Measurements from ENCODE around the gene PSD4. TPM values are rescaled to one million over a fixed set of nuclear protein-coding genes. Genes with fewer than 3 reads are reported as not detected.

PSD4 gene
- total and polyA plus RNA-seq, 2 of the 8 experiments (the other 6 are each of a cell fraction or from before 2014, with no cell fraction given) = 0.53 to 1.2 TPM

DNA sequence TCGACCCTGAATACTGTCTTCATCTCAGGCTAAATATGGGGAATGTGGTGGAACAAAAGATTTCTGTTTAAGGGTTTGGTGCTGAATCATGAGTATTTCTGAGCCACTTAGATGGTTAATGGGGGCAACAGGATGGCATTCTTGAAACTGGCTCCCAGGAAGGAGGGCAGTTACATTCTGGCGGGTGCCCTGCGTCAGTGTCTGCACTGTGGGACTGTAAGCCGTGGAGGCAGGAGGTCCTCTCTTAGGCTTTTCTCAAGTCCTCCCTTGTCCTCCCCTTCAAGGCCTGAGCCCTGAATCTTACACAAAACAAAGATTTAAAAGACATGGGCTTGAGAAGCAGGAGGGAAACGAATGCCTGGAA is 45.7 kb downstream of the PSD4 start:
- FAIRE-seq (no peak), DNase-seq (ENCODE audit: low read depth in 1 of 2, low spot score in 2 of 2) (no peak)
- Histone ChIP-seq H3K4ac (replicated peaks; ENCODE audit: insufficient read length, low read depth, low read length) (no peak overlapping the region), H4K20me1 (replicated peaks in 1 of 2; ENCODE audit: control insufficient read depth in 1 of 2, insufficient read depth in 2 of 2, low read length in 2 of 2) (no peaks in the 10 kb centered on the region), H3K23me2 (ENCODE audit: low read depth, low read length) (no peaks in the 10 kb centered on the region; the same call in 1 of the 2 replicates), H3K4me1 (replicated peaks in 1 of 4; ENCODE audit: control insufficient read depth in 3 of 4, insufficient read depth in 4 of 4, low read length in 3 of 4) (peaks cover 0 to 5% (median 4%) of the 10 kb centered on the region in 4 experiments; a peak in 4 of 7 replicates), H3K9me3 (ENCODE audit: insufficient read depth in 2 of 2, low read depth in 1 of 2, low read length in 1 of 2) (no peaks in the 10 kb centered on the region), H3K4me2 (ENCODE audit: insufficient read depth in 1 of 2, low read depth in 2 of 2, low read length in 2 of 2) (no peak overlapping the region), H3K18ac (ENCODE audit: extremely low read depth, low read length) (no peak overlapping the region), H2BK15ac (ENCODE audit: low read length) (no peak overlapping the region), H4K91ac (replicated peaks; ENCODE audit: insufficient read length, low read length) (no peak overlapping the region), H2BK120ac (replicated peaks; ENCODE audit: low read depth, low read length) (no peak overlapping the region), H3K4me3 (ENCODE audit: extremely low read depth in 1 of 4, insufficient read depth in 2 of 4, low read depth in 3 of 4, low read length in 4 of 4) (no peak overlapping the region), H3K79me1 (ENCODE audit: low read depth, low read length) (no peaks in the 10 kb centered on the region), H2AFZ (ENCODE audit: low read length) (0 out of 2 replicates have a peak overlapping the region, but pooled peaks have one; percentile 44), H2AK5ac (ENCODE audit: low read depth, low read length) (0 out of 2 replicates have a peak overlapping the region, but pooled peaks have one; percentile 39), H3K27ac (ENCODE audit: low read depth, low read length) (no peak overlapping the region), H3K9ac (replicated peaks in 1 of 4; ENCODE audit: extremely low read depth in 1 of 4, low read depth in 3 of 4, low read length in 3 of 4) (no peak overlapping the region), H3K27me3 (replicated peaks in 1 of 4; ENCODE audit: control insufficient read depth in 3 of 4, extremely low read depth in 1 of 4, insufficient read depth in 3 of 4, low read length in 3 of 4) (no peaks in the 10 kb centered on the region), H3K23ac (ENCODE audit: insufficient read length) (no peak overlapping the region), H3K14ac (ENCODE audit: insufficient read length) (no peak overlapping the region), H3K56ac (replicated peaks; ENCODE audit: insufficient read length, low read depth, low read length) (no peak overlapping the region), H2BK20ac (ENCODE audit: low read length) (no peak overlapping the region), H4K5ac (ENCODE audit: insufficient read length, low read depth, low read length) (no peak overlapping the region), H2BK5ac (ENCODE audit: low read depth, low read length) (no peak overlapping the region), H4K8ac (ENCODE audit: extremely low read depth, insufficient read depth, low read length) (no peak overlapping the region; the same call in 1 of the 2 replicates), H3K36me3 (ENCODE audit: control insufficient read depth in 2 of 4, insufficient read depth in 4 of 4, low read length in 3 of 4) (no peaks in the 10 kb centered on the region), H3K79me2 (ENCODE audit: control insufficient read depth in 1 of 2, insufficient read depth in 2 of 2, low read length in 2 of 2) (no peaks in the 10 kb centered on the region), H2BK12ac (ENCODE audit: low read depth, low read length) (no peak overlapping the region)
- 81% methylated on average over 5 of the region's 5 CpGs; no CpG with 5 or more reads in 1 of the 2 experiments for WGBS, 2 experiments (ENCODE audit: extremely low coverage in 1 of 2, insufficient coverage in 1 of 2, insufficient read length in 1 of 2, insufficient replicate concordance in 2 of 2, low coverage in 1 of 2, low lambda C conversion rate in 2 of 2, missing lambda C conversion rate in 1 of 2)
- POLR2A ChIA-PET (ENCODE audit: partially characterized antibody) = no interaction called here
- CTCF ChIA-PET (ENCODE audit: partially characterized antibody) = interaction anchor here (1.0 to 3.8 kb wide), 6 partner anchors 11 to 81 kb away, joined by 4 to 24 read pairs (median 11); no protein-coding TSS in a partner anchor
- TF ChIP-seq JUN (IDR thresholded peaks at IDR 0.05; ENCODE audit: low read depth, low read length) (no peak), ZNF274 (IDR thresholded peaks at IDR 0.05; ENCODE audit: borderline replicate concordance, extremely low read depth, low read length) (no peak), SIX5 (IDR thresholded peaks at IDR 0.05; ENCODE audit: low read depth, low read length) (no peak), SP2 (IDR thresholded peaks at IDR 0.05; ENCODE audit: low read length) (no peak), TAF1 (IDR thresholded peaks at IDR 0.05; ENCODE audit: low read depth, low read length) (no peak), CHD2 (IDR thresholded peaks at IDR 0.05; ENCODE audit: low read length) (no peak)
- TF ChIP-seq, protein P1, sequence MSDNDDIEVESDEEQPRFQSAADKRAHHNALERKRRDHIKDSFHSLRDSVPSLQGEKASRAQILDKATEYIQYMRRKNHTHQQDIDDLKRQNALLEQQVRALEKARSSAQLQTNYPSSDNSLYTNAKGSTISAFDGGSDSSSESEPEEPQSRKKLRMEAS (IDR thresholded peaks at IDR 0.05) = no peak
